Measurements from ENCODE around the gene KLHL17.
"Not testable (repeated sequence)": the region's sequence is repeated elsewhere in the genome, so short reads cannot be mapped to it uniquely, and the experiment has no call there.

The KLHL17 gene

DNA sequence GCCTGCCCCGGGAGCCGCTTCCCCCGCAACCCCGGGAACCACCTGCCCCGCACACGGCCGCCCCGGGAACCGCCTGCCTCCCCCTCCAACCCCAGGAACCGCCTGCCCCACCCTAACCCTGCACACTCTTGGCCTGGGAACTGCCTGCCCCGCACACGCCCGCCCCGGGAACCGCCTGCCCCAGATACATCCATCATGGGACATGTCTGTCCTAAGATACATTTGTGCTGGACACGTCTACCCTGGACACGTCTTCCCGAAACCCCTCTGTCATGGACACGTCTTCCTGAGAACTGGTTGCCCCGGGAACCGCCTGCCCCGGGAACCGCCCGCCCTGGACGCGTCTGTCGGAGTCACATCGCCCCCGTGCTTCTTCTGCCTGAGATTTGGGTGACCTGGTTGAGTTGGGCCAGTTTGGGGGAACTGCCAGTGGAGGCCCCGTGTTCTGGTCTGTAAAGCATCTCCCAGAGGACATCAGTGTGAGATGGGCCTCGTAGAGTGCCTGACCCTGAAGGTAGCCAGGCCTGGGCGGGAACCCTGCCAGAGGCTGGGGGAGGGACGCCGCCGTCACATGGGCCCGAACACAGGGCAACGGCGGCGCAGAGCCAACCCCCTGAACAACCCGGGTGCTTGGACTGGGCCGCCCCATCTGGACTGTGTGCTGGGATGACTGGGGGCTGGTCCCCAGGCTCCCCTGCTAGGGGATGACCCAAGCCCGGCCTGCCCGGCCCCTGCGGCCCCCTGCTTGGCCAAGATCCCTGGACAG lies 17.9 kb downstream of the KLHL17 start:
- no peak for FAIRE-seq

GRCh38 chr1:978835-979743 lies 18.7 kb downstream of the KLHL17 start:
- DNase-seq (ENCODE audit: extremely low spot score, insufficient read length, low read depth): no peak
- FAIRE-seq: no peak

More for the DNA sequence above, 17.9 kb downstream of the KLHL17 start:
- DNase-seq (ENCODE audit: extremely low spot score, insufficient read length, low read depth): no peak

- DNase-seq (ENCODE audit: extremely low spot score, insufficient read length, low read depth): no peak
- no peak for FAIRE-seq
These were observed 19.3 kb downstream of the KLHL17 start for GRCh38 chr1:979744-980072.

- FAIRE-seq: no peak
- no peak for DNase-seq (ENCODE audit: extremely low spot score, insufficient read length, low read depth)
These were observed 19.8 kb downstream of the KLHL17 start for GRCh38 chr1:980137-980571.

- no peak for FAIRE-seq
- no peak for DNase-seq (ENCODE audit: extremely low spot score, insufficient read length, low read depth)
These were observed 20.4 kb downstream of the KLHL17 start for GRCh38 chr1:980602-981395.

DNA sequence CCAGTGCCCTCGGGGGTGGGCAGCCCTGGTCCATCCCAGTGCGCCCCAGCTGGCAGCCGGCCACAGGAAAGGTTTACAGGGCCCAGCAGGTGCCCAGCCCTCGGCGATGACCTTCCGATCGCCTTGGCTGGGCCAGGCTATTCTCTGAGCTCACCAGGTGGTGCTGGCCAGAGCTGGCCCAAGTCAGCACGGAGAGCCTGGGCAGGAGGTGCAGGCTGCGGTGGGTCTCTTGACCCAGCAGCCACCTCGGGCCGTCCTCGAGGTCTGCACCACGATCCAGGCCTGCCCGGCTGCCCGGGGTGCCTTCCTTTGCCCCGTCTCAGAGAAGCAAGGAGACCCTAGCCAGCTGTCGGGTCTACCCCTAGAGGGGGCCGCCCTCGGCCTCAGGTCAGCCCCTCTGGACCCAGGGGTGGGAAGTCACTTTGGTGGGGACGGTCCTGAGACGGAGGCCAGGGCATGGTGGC lies 21.1 kb downstream of the KLHL17 start:
- DNase-seq (ENCODE audit: extremely low spot score, insufficient read length, low read depth) (no peak), FAIRE-seq (no peak)

DNA sequence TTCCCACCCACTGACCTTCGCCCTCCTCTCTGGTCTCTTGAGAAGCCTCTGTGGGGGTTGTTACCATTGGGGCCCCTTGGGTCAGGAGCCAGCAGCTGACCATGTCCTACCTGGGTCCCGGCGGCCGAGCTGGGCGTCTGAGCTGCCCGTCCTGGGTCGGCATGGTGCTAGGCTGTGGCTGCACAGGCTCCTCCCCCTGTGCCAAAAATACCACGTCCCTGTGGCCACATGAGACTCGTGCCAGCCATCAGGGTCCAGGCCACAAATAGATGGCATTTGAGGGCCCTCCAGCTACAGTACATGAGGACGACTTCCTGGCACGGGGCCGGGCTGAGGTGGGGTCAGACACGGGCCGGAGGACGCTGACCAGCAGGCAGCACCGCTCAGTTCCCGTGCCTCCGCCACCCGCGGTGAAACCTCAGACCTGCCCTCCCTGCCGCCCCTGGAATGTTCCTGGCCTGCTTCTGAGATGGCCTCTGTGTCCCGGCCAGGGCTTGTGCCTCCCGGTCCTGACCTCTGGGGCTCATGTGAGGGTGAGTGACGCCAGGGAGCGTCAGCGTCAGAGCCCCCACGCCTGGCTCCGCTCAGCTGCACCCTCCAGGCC lies 21.7 kb downstream of the KLHL17 start, which contains the start of gene PERM1:
TSS of gene PERM1 (minus strand) at position 139 of the 604 bp plus-strand sequence. CDS start 1,064 bp downstream, outside the sequence.
- no peak for DNase-seq (ENCODE audit: extremely low spot score, insufficient read length, low read depth)
- FAIRE-seq: no peak

- no peak for FAIRE-seq
These were observed 22.5 kb downstream of the KLHL17 start for GRCh38 chr1:982765-983436.

GRCh38 chr1:983798-984475 lies 23.6 kb downstream of the KLHL17 start:
- DNase-seq (ENCODE audit: extremely low spot score, insufficient read length, low read depth) (no peak), FAIRE-seq (no peak)

More at GRCh38 chr1:982765-983436, 22.5 kb downstream of the KLHL17 start:
- DNase-seq (ENCODE audit: extremely low spot score, insufficient read length, low read depth): no peak

GRCh38 chr1:984476-984814 lies 24.1 kb downstream of the KLHL17 start:
- no peak for FAIRE-seq
- no peak for DNase-seq (ENCODE audit: extremely low spot score, insufficient read length, low read depth)

GRCh38 chr1:985126-985525 lies 24.7 kb downstream of the KLHL17 start:
- no peak for FAIRE-seq
- DNase-seq (ENCODE audit: extremely low spot score, insufficient read length, low read depth): no peak

DNA sequence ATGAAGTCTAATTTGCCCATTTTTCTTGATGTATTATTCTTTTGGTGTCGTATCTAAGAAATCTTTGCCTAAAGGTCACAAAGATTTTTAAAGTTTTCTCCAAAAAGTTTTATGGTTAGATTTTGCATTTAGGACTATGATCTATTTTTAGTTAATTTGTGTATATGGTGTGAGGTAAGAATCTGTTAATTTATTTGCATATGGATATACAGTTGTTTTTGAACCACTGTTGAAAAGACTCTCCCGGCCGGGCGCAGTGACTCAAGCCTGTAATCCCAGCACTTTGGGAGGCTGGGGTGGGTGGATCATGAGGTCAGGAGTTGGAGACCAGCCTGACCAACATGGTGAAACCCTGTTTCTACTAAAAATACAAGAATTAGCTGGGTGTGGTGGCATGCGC lies 27.7 kb downstream of the KLHL17 start:
- not testable (repeated sequence) for FAIRE-seq; DNase-seq (ENCODE audit: extremely low spot score, insufficient read length, low read depth)

GRCh38 chr1:991275-991674 lies 30.9 kb downstream of the KLHL17 start:
- FAIRE-seq; DNase-seq (ENCODE audit: extremely low spot score, insufficient read length, low read depth): not testable (repeated sequence)

DNA sequence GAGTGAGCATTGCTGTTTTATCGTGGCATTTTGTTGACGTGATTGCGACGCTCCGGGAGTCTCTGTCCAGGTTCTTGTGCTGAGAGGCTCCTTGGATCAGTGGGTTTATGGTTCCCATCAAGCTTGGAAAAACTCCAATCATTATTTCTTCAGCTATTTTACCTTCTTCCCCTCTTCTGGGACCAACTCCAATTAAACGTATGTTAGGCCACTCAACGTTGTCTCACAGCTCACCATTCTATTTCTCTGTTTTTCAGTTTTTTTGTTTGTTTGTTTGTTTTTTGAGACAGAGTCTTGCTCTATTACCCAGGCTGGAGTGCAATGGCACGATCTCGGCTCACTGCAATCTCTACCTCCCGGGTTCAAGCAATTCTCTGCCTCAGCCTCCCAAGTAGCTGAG lies 31.5 kb downstream of the KLHL17 start:
- FAIRE-seq: no peak
- no peak for DNase-seq (ENCODE audit: extremely low spot score, insufficient read length, low read depth)

DNA sequence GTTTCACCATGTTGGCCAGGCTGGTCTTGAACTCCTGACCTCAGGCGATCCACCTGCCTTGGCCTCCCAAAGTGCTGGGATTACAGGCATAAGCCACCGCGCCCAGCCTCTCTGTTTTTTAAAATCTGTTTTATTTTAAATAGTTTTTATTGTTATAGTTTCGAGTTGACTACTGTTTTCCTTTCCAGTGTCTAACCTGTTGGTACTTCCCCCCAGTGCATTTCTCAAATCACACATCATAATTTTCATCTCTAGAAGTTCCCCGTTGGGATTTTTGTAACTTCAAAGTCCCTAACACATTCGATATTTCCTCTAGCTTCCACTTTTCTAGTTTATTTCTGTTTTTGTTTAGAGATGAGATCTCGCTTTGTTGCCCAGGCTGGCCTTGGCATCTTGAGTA lies 32.0 kb downstream of the KLHL17 start:
- FAIRE-seq (peak; percentile 35), DNase-seq (ENCODE audit: extremely low spot score, insufficient read length, low read depth) (no peak)

DNA sequence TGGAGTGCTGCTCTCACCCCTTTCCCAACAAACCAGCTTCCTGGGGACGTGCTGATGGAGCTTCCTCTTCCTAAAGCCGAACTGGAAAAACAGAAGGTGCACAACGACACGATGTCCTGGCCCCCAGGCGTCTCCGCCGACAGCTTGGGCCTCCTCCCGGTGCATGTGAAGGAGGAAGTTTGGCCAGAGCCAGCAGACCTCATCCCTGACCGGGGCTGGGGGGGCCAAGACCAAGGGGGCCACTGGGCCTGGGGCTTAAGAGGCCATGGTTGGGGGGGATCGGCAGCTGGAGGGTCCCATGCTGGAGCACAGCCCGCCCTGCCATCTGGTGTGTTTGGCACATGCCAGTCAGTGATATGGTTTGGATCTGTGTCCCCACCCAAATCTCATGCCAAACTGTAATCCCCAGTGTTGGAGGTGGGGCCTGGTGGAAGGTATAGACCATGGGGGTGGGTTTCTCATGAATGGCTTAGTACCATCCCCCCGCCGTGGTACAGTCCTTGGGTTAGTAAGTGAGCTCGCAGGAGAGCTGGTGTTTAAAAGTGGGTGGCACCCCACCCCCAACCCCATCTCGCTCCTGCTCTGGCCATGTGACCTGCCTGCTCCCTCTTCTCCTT lies 33.1 kb downstream of the KLHL17 start:
- no peak for FAIRE-seq
- DNase-seq (ENCODE audit: extremely low spot score, insufficient read length, low read depth): no peak

- not testable (repeated sequence) for FAIRE-seq; DNase-seq (ENCODE audit: extremely low spot score, insufficient read length, low read depth)
These were observed 34.2 kb downstream of the KLHL17 start for GRCh38 chr1:994546-994945.
